GM20000 (cell line): ENCODE data around the gene CFAP46.
"Not testable (repeated sequence)": the region's sequence is repeated elsewhere in the genome, so short reads cannot be mapped to it uniquely, and the experiment has no call there.

Source experiments
- DNase-seq: peaks from one replicate; pipeline ENCODE4 v3.0.0; 2012; ENCODE audit warnings: low spot score
- CTCF ChIP-seq: IDR thresholded peaks from 2 replicates; pipeline ENCODE4 v1.5.1; 2012; ENCODE audit warnings: mild to moderate bottlenecking, control low read depth; ENCODE audit errors: extremely low read depth, missing control alignments

The CFAP46 gene

GRCh38 chr10:132906836-132907235, 35.5 kb downstream of the CFAP46 start:
- no peak for TF ChIP-seq CTCF
- DNase-seq, result no peak

- no peak for TF ChIP-seq CTCF
- DNase-seq, result no peak
These were observed 36.3 kb downstream of the CFAP46 start for GRCh38 chr10:132906106-132906505.

- no peak for DNase-seq
- TF ChIP-seq CTCF, result no peak
These were observed 36.7 kb downstream of the CFAP46 start for GRCh38 chr10:132905661-132906060.

- no peak for TF ChIP-seq CTCF
- DNase-seq, result no peak
These were observed 37.3 kb downstream of the CFAP46 start for GRCh38 chr10:132904814-132905649.

GRCh38 chr10:132904181-132904813, 38.1 kb downstream of the CFAP46 start:
- DNase-seq, result peak; percentile 78
- TF ChIP-seq CTCF, result peak; percentile 41

- not testable (repeated sequence) for DNase-seq
These were observed 39.5 kb downstream of the CFAP46 start for GRCh38 chr10:132902656-132903575.

GRCh38 chr10:132901351-132901750, 41.0 kb downstream of the CFAP46 start:
- no peak for TF ChIP-seq CTCF
- DNase-seq, result no peak
